HG03280 (cell line): Measurements from ENCODE around the gene USP37.
A peak's percentile ranks its signal among the peaks of the same experiment; 100 is the strongest.
"Not testable (repeated sequence)": the region's sequence is repeated elsewhere in the genome, so short reads cannot be mapped to it uniquely, and the experiment has no call there.

ENCODE experiments used
- ATAC-seq: cut with Tn5 transposase; IDR thresholded peaks from one replicate; pipeline ENCODE4 v1.9.1; 2021; ENCODE audit warnings: mild to moderate bottlenecking, moderate library complexity; ENCODE audit not compliant: unreplicated experiment

The USP37 gene

DNA sequence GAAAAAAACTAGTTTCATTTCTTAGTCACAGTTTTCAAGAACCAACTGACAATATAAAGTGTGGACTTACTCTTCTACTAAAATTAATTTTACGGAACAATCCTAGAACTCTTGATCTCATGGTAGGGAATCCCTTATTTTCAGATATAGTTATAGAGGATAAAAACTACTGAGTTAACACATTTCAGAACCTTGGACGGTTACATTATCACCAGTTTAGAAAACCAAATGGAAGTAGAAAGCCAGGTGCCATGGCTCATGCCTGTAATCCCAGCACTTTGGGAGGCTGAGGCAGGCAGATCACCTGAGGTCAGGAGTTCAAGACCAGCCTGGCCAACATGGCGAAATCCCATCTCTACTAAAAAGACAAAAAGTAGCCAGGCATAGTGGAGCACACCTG lies 13.9 kb downstream of the USP37 start:
- not testable (repeated sequence) for ATAC-seq

- no peak for ATAC-seq
Measured at GRCh38 chr2:218547978-218548377, 20.2 kb downstream of the USP37 start.

DNA sequence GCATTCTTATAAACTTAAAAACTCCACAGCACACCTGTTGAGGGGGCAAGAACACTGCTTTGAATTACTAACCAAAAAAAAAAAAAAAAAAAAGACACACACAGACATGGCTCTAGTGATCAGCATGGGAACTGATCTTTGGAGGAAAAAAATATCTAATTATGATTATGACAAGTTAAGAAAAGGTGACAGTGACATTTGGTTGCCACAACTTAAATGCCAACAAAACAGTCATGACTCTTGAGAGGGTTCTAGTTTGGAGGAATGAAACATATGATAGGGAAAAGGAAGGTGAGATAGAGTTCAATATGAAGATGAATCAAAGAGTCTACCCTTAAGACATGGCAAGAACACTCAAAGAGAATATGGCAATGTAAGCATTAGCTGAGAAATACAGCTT lies 20.6 kb downstream of the USP37 start:
- ATAC-seq, result no peak

- ATAC-seq, result no peak
Measured at GRCh38 chr2:218546012-218546411, 22.1 kb downstream of the USP37 start.

GRCh38 chr2:218540015-218540414 lies 28.1 kb downstream of the USP37 start:
- no peak for ATAC-seq

GRCh38 chr2:218536804-218537494 lies 31.2 kb downstream of the USP37 start:
- no peak for ATAC-seq

- ATAC-seq, result no peak
Measured at GRCh38 chr2:218529990-218530389, 38.2 kb downstream of the USP37 start.

GRCh38 chr2:218528409-218528808 lies 39.7 kb downstream of the USP37 start:
- ATAC-seq, result not testable (repeated sequence)

GRCh38 chr2:218523651-218524050 lies 44.5 kb downstream of the USP37 start:
- ATAC-seq, result no peak

GRCh38 chr2:218518876-218519275 lies 49.3 kb downstream of the USP37 start:
- no peak for ATAC-seq

- ATAC-seq, result peak; percentile 54
Measured at GRCh38 chr2:218517434-218518206, 50.5 kb downstream of the USP37 start.

- ATAC-seq, result no peak
Measured at GRCh38 chr2:218516614-218517013, 51.5 kb downstream of the USP37 start.

DNA sequence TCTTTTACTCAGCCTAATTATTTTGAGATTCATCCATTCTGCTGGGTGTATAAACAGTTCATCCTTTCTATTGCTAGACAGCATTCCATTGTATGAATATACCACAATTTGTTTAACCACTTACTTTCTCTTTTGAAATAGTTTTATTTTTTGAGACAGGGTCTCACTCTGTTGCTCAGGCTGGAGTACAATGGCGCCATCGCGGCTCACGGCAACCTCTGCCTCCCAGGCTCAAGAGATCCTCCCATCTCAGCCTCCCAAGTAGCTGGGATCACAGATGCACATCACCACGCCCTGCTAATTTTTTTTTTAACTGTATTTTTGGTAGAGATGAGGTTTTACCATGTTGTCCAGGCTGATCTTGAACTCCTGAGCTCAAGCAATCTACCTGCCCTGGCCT lies 54.5 kb downstream of the USP37 start:
- no peak for ATAC-seq

DNA sequence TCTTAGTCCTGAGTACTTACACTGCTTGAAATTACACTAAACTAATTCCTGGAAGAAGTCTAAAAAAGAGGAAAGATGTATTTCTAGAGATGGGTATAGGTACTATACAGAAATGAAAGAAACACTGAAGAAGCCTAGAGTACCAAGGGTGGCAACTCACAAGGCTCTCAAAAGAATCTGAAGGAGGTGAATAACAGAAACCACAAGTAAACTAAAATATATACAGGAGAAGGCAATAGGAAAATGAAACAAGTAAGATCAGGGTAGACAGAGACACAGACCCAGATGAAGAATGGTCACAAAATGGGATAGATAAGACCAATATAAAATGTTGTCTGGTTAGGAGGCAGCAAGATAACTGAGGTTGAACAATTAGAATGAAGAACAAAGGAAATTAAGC lies 59.9 kb downstream of the USP37 start:
- no peak for ATAC-seq

DNA sequence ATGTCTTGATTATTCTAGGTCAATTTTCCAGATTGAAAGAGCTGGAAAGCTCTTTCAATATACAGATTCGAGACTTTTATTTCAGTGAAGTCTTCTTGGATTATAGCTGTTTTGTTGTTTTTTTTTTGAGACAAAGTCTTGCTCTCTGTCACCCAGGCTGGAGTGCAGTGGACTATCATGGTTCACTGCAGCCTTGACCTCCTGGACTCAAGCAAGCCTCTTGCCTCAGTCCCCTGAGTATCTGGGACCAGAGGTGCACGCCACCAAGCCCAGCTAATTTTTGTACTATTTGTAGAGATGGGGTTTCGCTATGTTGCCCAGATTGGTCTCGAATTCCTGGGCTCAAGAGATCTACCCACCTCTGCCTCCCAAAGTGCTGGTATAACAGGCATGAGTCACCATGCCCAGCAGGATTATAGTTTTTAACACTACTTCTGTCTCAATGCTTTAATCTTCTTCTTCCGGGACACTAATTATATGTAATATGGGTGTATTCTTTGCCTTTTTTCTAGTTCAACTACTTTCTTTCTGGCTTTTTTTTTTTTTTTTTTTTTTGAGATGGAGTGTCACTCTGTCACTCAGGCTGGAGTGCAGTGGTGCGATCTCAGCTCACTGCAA lies 62.3 kb downstream of the USP37 start:
- ATAC-seq, result no peak

GRCh38 chr2:218501665-218502064 lies 66.5 kb downstream of the USP37 start:
- no peak for ATAC-seq

GRCh38 chr2:218500501-218501060 lies 67.6 kb downstream of the USP37 start:
- no peak for ATAC-seq

DNA sequence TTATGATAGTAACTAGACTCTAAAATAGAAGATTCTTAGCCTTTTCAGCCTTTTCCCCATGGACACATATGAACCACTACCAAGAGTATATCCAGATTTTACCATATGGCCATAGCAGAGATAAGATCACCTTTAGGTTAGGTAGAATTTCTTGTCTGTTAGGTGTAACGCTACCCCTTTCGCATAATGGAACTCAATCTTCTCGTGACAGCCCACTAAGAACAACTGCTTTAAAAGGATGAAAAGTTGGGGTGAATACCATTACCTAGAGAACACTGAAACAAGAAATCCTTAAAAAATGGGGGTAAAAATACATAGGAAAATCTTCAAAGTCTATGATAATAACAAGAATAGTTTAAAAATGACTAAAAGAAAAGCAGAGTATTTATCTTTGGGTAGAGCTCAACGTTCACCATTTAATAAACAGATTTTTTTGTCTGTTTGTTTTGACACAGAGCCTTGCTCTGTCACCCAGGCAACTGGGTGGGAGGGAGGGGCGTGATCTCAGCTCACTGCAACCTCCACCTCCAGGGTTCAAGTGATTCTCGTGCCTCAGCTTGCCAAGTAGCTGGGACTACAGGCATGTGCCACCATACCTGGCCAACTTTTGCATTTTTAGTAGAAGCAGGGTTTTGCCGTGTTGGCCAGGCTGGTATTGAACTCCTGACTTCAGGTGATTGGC lies 82.0 kb downstream of the USP37 start:
- no peak for ATAC-seq

GRCh38 chr2:218482651-218483050 lies 85.5 kb downstream of the USP37 start:
- no peak for ATAC-seq

GRCh38 chr2:218479595-218479994 lies 88.6 kb downstream of the USP37 start:
- ATAC-seq, result no peak

- no peak for ATAC-seq
Measured at GRCh38 chr2:218478544-218478943, 89.6 kb downstream of the USP37 start.
